HG02840 (cell line): ENCODE measurements around the gene PPP2R5B.

ENCODE experiments used
- ATAC-seq: cut with Tn5 transposase; IDR thresholded peaks from one replicate; pipeline ENCODE4 v1.9.1; 2021; ENCODE audit warnings: mild to moderate bottlenecking, moderate library complexity, moderate number of reproducible peaks; ENCODE audit not compliant: unreplicated experiment, low FRiP score

The PPP2R5B gene

DNA sequence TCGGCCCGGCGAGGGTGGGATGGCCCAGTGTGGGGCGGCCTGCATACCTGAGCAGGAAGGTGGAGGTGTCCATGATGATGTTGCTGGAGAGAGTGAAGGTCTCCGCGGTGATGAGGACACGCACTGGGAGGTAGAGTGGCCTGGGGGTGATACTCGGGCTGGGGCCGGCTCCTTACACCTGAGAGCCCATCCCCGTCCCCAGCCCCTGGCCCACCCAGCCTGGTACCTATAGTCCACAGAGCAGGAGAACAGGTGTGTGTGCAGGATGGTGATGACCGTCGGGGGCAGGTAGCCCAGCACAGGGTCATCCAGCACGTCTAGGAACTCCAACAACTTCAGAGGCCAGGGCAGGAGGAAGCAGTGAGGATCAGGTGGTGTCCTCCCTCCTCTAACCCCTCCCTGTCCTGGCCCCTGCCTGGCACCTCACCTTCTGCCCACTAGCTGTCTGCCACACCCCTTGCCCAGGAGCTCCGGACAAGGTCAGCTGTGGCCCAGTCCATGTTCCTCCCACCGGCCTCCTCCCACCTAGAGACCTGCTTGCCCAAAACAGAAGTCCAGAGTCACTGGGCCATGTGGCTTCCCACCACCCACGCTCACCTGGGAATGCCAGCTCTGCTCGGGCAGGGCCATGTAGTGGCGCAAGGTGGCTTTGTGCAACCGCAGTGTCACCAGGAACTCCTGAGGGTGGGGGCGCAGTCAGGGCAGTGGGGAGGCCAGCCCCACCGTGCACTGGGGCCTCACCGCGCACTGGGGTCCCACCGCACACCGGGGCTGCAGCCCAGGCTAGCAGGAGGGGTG is 18.8 kb upstream of the PPP2R5B start:
- ATAC-seq = no peak

GRCh38 chr11:64906314-64906635 is 18.2 kb upstream of the PPP2R5B start:
- ATAC-seq = no peak

- ATAC-seq = no peak
Measured at GRCh38 chr11:64908766-64909165, 15.7 kb upstream of the PPP2R5B start.

- no peak for ATAC-seq
Measured at GRCh38 chr11:64909653-64910343, 14.7 kb upstream of the PPP2R5B start.

DNA sequence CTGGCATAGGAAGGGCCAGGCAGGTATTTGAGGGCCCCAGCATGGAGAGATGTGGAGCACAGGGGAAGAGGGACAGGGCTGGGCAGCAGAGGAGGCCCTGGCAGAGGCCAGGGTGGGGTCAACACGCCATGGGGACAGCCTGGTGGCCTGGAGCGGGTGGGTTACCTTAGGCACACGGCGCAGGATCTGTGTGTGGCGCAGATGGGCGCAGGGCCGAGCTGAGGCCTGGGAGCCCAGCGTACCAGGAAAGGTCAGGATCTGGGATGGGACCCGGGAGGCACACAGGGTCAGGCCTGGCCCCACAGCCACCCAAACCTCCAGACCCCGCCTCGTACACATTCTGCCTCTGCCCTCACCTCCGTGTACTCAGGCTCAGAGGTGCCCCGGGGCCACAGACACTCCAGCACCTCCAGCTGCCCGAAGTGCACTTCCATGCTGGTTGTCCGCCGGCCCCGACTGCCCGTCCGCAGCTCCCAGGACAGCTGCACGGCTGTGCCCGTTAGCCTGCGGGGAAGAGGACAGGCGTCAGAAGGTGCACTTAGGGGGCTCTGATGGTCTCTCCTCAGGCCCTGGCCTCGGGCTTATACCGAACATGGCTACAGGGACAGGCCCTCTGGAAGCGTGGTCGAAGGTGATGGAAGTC is 13.9 kb upstream of the PPP2R5B start:
- ATAC-seq = no peak

DNA sequence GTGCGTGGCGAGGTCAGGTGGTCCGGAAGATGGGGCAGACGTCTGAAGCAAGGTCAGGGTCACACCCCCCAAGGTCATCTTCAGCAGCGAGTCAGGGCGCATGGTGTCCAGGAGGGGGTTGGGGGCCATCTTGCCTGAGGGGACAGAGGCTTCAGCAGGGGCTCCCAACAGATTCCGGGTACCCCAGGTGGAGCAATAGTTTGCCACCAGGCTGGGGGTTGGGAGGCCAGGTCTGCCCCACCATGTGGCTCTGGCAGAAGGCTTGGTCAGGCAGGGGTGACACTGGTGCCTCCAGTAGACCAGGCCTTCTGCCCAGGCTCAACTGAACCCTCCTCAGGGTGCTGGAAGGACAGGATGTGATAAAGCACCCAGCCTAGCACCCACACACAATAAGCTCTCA is 13.3 kb upstream of the PPP2R5B start:
- ATAC-seq = no peak

GRCh38 chr11:64911689-64912088 is 12.8 kb upstream of the PPP2R5B start:
- ATAC-seq = no peak

GRCh38 chr11:64913171-64913727 is 11.2 kb upstream of the PPP2R5B start:
- ATAC-seq = no peak

DNA sequence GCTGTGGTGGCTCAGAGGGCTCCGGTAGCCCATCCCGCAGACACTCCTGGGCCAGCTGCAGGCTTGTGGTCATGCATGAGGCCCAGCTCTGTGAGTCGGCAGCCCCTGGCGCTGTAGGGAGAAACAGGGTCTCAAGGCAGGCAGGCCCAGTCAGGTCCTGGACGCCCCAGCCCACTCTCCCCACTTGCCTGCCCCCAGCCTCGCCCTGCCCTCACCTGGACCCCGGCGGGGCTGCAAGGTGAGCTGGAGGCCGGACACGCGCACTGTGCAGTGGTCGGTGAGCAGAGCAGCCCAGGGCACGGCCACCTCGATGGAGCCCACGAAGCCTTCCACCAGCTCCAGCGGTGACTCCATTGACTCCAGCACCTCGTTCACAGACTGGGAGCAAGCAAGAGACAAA is 10.4 kb upstream of the PPP2R5B start:
- ATAC-seq = no peak

- ATAC-seq = no peak
Measured at GRCh38 chr11:64915376-64915887, 9.1 kb upstream of the PPP2R5B start.

GRCh38 chr11:64916040-64916774 is 8.3 kb upstream of the PPP2R5B start:
- peak; percentile 9 for ATAC-seq

DNA sequence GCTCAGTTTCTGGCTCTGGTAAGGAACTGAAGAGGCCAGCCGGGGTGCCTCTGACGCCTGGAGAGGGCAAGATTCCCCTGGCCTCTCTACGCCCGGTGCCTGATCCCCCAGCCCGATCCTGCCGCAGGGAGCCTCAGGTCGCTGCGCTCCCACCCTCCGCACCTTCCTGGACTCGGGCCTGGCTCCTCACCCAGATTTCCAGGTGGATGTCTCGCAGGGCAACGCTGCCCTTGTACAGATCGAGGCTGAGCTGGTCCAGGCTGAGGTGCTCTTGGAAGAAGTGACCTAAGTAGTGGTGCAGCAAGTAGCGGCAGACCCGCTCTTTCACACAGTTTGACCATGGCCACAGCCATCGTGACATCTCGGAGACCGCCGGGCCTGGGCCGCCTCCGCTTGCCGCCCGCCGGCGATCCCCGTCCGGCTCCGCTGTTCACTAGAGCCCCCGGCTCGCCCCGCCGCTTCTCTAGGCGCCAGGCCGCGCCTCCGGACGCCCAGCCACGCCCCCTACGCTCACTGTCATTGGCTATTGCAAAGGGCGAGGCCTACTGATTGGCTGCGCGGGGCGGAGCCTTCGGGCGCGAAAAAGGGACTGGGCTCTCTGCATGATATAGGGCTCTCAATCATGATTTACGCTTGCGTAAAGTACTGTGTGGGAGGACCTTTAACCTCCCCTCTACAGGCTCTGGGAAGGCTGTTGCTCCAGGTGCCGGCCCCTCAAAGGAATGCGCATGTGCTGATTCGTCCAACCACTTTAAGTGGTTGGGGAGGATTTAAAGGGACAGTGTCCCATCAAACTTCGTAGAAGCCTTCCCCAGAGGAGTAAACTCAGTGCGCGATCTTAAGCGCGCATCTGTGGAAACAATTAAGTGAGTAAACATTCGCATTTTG is 7.5 kb upstream of the PPP2R5B start, which contains the start of gene ATG2A:
ATG2A (minus strand) TSS at position 435 of the 888 bp plus-strand sequence; CDS start at position 361, 74 bp downstream.
- peak; percentile 93 for ATAC-seq

- ATAC-seq = no peak
Measured at GRCh38 chr11:64917663-64917995, 6.9 kb upstream of the PPP2R5B start.

DNA sequence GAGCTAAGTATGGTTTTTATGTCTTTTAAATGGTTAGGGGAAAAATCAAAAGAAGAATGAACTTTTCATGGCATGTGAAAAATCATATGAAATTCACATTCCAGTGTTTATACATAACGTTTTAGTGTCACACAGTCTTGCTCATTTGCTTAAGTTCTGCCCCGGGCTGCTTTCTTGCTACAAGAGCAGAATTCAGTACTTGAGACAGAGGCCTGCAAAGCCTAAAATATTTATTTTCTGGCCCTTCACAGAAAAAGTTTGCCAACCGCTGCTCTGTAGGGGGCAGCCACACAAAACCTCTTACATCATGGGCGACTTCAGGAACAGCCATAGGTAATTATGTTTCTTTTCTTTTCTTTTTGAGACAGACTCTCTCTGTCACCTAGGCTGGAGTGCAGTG is 6.5 kb upstream of the PPP2R5B start:
- ATAC-seq = no peak

GRCh38 chr11:64919627-64920026 is 4.9 kb upstream of the PPP2R5B start:
- ATAC-seq = no peak

- ATAC-seq = no peak
Measured at GRCh38 chr11:64920124-64920523, 4.4 kb upstream of the PPP2R5B start.

GRCh38 chr11:64921384-64921783 is 3.1 kb upstream of the PPP2R5B start:
- ATAC-seq = no peak

GRCh38 chr11:64923151-64923661 is 1.3 kb upstream of the PPP2R5B start:
- no peak for ATAC-seq

GRCh38 chr11:64924910-64925284 is 408 bp downstream of the PPP2R5B start:
- ATAC-seq = no peak
